Measurements from ENCODE around the gene CSF3.

CSF3 gene

DNA sequence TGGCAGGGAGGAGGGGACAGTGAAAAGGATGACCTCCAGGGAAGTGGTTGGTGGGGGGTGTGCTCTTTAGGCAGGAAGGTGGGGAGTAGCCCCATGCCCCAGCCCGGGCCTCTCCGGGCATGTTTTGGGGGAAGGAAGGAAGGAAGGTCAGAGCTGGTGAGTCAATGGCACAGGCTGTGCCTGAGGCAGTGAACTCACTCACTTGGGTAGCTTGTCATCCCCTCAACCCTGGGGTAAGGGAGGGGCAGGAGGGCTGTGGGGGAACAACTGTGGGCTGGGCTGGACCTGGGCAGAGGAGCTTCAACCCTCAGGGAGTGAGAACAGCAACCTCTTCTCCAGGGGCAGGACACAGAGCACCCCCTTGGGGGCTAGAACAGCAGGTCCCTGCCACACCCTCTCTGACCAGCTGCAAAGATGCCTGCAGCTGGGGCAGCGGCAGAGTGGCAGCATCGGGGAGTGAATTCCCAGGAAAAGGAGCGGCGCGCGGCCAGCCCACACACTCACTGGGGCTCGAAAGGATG lies 6.3 kb downstream of the CSF3 start:
- DNase-seq (ENCODE audit: low read depth, low spot score), result no peak
- no peak overlapping the region for H3K4me3 ChIP-seq (ENCODE audit: low read length)

DNA sequence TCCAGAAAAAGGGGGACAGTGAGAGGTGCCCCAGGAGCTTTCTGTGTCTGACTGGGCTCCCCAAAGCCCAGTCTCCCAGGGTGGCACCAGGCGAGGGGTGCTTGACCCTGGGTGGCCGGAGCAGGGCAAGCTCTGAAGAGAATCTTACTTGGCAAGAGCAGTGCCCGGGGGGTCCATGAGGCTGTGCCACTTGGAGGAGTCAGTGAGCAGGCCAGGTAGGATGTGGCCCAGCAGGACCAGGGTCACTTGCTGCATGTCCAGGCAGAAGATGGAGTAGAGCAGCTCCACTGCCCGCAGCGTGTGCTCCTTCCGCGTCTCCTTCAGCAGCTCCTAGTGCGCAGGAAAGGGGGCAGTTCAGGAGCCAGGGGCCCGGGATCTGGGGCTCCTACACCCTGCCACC lies 7.3 kb downstream of the CSF3 start:
- H3K4me3 ChIP-seq (ENCODE audit: low read length), result no peak overlapping the region
- DNase-seq (ENCODE audit: low read depth, low spot score), result no peak

DNA sequence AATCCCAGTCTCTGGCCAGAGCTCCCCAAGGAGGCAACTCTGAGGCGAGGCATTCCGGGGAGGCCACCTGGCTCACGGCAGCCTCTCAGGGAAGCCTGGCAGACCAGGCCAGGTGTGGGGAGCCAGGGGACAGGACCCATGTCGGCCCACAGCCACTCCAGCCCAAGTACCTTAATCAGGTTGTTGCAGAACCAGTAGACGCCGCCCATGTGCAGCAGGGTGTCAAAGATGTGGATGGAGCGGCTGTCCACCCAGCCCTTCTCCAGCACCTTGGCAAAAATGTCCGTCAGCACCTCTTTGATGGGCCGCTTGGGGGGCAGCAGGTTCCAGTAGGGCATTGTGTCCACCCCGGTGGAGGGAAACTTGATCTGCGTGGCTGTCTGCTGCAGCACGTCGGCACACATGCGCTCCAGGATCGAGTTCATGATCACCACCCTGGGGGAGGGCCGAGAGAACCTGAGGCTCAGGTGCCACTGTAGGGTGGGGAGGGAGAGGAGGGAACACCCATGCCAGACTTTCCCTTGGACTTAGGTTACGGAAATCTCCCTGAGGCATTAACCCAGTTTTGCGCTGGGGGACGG lies 7.8 kb downstream of the CSF3 start:
- no peak for DNase-seq (ENCODE audit: low read depth, low spot score)

DNA sequence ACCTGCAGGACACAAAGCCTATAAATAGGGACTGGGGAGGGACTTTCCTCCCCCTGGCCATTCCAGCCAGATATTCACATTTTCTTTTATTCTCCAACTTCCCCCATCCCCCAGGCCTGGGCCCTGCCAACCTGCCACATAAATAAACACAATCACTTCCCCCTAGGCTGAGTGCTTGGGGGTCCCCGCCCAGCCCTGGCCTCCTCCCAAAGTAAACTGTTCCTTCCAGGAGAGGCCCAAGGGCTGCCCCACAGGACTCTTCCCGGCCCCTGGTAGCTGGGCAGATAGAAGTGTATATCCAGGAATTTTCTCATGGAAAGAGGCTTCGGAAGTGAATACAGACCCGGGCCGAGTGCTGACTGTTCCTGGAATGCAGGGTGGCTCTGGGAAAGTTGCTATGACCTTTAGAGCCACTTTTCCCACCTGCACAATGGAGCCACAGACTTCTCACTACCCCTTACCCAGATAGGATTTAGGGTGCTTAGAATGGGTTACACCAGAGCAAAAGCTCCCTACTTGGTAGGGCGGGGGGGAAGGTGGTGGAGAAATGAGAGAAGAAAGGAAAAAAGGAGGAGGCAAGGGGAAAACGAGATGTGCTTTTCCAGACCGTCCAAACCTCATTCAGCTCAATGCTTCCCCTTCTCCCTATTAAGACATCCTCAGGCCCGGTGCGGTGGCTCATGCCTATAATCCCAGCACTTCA lies 8.5 kb downstream of the CSF3 start:
- no peak overlapping the region for H3K4me3 ChIP-seq (ENCODE audit: low read length)
- no peak for DNase-seq (ENCODE audit: low read depth, low spot score)

More for the DNA sequence above, 7.8 kb downstream of the CSF3 start:
- no peak overlapping the region for H3K4me3 ChIP-seq (ENCODE audit: low read length)

DNA sequence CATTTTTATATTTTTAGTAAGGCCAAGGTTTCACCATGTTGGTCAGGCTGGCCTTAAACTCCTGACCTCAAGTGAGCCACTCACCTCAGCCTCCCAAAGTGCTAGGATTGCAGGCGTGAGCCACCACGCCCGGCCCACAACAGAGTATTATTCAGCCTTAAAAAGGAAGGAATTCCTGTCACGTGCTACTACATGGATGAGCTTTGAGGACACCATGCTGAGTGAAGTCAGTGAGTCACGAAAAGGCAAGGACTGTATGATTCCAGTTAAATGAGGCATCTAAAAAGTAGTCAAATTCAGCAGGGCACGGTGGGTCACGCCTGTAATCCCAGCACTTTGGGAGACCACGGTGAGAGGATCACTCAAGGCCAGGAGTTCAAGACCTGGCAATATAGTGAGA lies 9.7 kb downstream of the CSF3 start:
- no peak for DNase-seq (ENCODE audit: low read depth, low spot score)
- no peak overlapping the region for H3K4me3 ChIP-seq (ENCODE audit: low read length)

DNA sequence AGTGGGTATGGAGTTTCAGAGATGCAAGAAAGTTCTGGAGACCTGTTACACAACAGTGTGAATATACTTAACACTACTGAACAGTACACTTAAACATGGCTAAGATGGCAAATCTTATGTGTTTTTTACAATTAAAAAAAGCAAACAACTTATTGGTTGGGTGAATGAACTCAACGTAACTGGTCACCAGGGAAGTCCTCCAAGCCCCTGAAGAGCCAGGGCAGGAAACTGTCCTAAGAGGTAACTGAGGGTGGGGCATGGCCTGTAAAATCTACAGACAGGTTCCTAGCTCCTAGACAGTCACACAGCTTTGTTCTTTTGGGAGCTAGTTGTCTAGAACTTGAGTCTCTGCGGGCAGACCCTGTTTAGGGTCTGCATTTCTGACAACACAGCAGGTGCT lies 10.3 kb downstream of the CSF3 start:
- no peak for DNase-seq (ENCODE audit: low read depth, low spot score)
- no peak overlapping the region for H3K4me3 ChIP-seq (ENCODE audit: low read length)

DNA sequence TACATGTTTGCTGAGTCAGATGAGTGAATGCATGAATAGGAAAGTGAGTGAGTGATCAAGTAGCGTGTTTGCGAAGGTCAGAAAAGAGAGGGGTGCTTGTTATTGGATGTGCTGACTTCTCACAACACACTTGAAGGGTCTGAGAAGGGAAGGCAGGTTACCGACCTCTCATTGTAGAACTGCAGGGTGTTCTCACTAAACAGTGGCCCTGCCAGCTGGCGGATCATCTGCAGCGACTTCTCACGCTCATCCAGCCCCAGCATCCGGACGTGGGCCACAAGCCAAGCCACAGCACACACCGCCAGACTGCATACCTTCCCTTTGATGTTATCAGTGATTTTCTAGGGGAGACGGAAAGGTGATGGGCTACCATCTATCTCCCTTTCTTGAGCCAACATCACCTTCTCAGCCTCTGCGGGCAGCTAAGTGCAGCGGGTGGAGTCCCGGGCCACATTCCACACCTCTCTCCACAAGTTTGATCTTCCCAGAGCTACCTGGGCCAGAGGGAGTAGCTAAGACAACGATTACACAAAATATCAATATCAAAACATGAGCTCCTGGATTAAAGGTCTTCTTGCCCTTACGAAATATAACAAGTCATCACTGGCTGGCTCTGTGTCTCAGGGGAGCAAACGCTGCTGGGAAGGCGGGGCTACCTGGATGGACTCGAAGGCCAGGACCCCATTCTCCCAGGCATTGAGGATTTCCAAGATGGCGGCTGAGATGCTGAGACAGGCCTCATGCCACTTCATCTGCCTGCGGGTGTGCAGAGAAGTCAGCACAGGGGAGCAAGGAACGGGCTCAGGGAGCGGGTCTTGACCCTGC lies 11.0 kb downstream of the CSF3 start:
- H3K4me3 ChIP-seq (ENCODE audit: low read length), result no peak overlapping the region
- DNase-seq (ENCODE audit: low read depth, low spot score), result peak; percentile 79

DNA sequence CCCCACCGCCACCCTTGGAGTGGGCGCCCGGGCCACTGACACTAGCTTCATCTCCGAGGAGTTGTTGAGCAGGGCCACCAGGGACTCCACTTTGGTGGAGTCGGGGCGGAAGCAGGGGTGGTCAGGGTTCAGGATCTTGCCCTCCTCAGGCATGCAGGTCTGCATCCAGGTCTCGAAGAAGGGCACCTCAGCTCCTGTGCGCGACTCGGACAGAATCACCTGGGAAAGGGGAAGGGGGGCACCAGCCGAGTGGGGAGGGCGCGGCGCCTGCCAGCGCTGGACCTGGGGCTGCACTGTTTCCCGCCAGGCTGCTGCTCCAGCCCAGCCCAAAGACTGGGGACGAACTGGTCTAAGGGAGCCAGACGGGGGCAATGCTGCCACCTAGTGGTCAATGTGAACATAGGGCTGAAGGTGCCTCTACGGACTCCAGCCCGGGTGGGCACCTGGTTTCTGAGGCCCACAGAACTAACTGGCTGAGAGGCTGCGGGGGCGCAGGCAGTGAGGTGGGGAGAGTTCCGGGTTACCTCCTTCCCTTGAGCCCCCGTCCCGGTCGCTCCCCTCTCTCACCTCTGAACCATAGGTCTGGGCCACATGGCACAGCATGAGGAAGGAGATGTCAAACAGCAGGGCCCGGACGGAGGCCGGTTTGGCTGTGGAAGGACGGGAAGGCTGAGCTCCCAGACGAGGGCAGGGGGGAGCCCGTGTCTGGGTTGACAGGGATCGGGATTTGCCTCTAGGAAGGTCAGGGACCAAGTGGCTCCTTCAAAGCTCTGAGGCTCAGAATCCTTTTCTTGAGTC lies 11.8 kb downstream of the CSF3 start:
- no peak overlapping the region for H3K4me3 ChIP-seq (ENCODE audit: low read length)
- DNase-seq (ENCODE audit: low read depth, low spot score), result peak; percentile 48

DNA sequence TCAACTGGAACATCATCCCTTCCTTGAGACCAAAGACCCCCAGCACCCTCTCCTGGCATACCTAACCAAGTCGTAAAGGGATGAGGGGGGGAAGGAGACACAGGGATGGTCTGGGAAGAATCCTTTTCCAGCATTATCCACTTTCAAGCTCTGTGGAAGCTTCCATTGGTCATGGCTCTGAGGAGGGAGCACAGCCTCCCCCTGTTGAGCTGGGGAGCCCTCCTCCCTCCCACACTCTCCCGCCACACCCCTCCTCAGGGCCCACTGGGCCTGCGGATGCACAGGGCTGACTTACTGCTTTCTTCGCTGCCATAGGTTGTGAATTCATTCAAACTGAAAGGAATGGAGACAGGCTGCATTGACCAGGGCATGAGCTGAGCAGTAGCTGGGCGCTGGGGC lies 12.4 kb downstream of the CSF3 start:
- DNase-seq (ENCODE audit: low read depth, low spot score), result no peak

DNA sequence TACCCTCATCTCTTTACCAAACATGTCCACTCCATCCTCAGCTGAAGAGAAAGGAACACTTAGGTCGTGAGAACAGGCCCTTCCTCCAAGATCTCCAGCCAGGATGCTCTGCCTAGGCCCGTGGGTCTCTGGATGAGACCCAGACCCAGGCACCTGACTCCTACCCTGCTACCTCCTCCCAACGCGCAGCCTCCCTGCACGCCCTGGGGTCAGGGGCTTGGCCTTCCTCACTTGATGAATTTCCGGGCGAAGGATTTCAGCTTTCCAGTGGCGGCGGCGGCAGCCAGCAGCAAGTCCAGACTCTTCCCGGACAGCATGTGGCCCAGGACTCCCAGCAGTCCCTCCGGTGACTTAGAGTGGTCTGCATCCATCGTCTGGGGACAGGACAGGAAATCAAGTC lies 13.4 kb downstream of the CSF3 start:
- DNase-seq (ENCODE audit: low read depth, low spot score), result no peak

More for the DNA sequence above, 12.4 kb downstream of the CSF3 start:
- no peak overlapping the region for H3K4me3 ChIP-seq (ENCODE audit: low read length)

DNA sequence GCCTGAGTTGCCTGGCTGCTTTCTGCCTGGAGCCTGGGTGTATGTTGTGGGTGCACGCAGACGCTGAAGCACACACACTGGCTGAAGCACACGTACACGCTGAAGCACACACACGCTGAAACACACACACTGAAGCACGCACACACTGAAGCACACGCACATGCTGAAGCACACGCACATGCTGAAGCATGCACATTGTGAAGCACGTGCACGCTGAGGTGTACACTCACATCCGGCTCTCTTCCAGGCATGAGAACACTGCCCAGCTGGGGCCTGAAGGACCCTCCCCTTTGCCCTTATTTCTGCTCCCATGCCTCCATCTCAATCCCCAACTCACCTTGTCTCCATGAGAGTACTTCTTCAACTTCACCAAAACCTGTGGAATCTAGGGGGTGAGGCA lies 16.5 kb downstream of the CSF3 start:
- DNase-seq (ENCODE audit: low read depth, low spot score), result no peak
- H3K4me3 ChIP-seq (ENCODE audit: low read length), result no peak overlapping the region

More for the DNA sequence above, 13.4 kb downstream of the CSF3 start:
- no peak overlapping the region for H3K4me3 ChIP-seq (ENCODE audit: low read length)

DNA sequence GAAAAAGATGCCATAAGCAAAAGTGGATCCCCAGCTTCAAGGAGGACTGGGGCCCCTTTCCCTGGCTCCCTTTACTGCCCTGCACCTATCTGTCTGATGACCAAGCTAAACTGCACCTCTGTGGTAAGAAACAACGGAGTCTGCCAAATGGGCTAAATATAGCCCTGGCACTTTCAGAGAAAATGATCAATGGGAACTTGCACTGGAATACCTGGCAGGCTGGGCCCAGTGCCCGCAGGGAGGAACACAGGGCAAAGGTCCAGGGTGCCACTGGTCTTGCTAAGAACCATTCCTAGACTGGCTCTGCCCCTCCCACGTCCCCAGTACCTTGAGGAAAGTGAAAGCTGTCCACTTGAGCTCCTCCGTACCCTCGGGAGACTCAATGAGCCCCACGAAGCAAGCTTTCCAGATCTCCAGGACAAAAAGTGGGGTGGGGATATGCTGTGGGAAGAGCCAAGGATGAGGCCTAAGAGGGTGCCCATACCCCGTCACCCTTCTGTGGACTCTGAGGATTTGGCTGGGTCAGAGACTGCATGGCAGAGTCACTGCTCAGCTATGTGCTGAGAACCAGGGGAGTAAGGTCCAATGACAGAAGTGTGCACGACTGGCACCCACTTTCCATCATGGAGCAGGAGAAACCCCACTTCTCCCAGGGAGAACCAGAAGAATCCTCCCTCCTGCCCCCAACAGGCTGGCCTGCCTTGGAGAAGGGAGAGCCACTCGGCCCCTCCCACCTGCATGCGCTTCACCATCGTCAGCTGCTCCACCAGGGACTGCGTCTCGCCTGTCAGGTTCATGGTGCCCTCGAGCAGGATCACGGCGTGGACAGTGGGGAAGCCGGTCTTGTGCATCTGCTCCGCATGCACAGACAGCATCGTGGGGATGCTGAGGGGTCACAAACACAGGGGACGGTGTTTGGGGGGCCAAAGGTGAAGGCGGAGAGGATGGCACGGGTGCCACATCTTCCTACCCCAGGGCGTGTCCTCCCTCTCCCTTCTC lies 17.4 kb downstream of the CSF3 start:
- H3K4me3 ChIP-seq (ENCODE audit: low read length), result no peak overlapping the region
- DNase-seq (ENCODE audit: low read depth, low spot score), result no peak

DNA sequence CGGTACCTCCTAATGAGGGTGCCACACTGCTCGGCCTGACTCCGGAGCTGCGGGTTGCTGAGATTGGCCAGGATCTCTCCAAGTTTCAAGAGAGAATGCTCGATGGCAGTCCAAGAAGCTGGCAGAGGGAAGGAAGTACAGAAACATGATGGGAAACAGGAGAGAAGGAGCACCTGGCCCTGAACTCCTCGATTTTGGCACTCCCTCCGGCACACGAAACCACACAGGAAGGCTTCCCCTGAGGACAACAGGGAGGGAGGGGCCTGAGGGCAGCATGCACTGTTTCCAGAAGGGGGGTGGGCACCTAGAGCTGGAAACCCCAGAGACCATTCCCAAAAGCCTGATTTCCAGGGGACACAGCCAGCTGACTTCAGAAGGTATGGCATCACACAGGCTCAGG lies 18.1 kb downstream of the CSF3 start:
- no peak for DNase-seq (ENCODE audit: low read depth, low spot score)

DNA sequence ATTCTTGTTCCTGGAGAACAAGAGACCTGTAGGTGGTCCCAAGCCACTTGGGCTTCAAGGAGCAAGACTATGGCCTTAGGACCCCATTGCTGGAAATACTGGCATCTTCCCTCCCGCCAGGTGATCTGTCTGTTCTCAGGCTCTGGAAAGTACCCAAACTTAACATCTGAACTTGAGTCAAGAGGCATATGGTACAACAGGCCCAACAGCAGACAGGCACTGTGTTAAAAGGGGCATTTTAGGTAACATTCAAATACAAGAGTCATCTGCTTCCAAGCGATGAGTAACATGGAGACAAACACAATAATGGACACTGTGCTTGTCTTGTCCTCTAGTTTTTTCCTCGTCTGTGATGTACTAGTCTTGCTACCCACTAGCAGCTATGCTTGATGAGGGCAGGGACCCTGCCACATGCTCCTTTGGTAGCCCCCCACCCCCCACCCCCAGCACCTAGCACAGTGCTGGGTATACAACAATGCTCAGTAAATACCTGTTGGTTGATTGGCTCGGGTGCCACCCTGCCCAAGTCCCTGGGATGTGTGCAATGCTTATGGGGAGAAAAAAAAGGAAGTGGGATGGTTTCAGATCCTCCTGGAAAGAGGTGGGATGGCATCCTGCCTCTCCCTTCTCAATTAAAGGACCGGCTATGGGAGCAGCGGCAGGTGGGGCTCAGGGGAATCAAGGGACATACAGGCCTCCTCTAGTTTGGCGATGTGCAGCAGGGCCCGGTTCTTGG lies 19.4 kb downstream of the CSF3 start:
- H3K4me3 ChIP-seq (ENCODE audit: low read length), result no peak overlapping the region
- no peak for DNase-seq (ENCODE audit: low read depth, low spot score)

More for the DNA sequence above, 18.1 kb downstream of the CSF3 start:
- H3K4me3 ChIP-seq (ENCODE audit: low read length), result no peak overlapping the region

DNA sequence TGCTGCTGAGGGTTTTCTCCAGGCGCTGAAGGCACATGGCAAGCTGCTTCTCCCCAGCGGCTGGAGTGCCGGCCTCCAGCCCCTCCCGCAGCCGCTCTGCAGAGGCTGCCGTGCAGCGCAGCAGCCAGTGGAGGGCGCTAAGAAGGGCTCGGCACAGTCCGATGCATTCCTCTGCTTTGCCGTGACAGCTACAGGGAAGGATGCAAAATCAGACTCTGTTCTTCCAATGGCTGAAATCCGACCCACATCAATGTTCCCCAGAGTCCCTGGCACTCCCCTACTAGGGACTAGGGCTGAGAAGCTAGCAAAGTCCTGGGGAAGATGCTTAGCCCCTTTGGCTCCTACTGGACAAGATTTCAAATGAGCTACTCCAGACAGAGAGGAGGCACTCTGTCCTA lies 19.9 kb downstream of the CSF3 start:
- no peak overlapping the region for H3K4me3 ChIP-seq (ENCODE audit: low read length)
- DNase-seq (ENCODE audit: low read depth, low spot score), result no peak

DNA sequence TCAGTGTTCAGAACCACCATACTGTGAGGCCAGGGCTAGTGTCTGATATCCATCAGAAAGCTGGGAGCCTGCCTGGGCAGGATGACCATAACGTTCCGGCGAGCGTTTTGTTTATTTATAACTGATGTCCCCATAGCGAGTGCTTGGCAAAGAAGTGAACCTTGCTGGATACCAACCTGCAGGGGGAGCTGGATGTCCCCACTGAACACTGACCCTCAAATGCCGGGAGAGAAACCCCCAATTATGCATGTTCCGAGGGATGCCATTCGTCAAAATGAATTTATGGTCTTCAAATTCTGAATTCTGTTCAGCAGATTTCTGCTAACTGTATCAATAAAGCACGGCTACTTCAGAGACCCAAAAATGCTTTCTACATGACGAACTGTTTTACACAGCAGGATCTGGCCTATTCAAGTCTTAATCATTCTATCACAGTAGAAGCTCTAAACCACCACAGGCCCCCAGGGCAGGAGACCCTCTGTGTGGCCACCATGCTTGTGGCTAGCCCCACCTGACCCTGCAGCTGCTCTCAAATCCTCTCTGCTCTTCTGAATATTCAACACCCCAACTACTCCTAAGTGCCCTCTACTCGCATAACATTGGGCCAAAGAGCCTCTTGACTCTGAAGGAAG lies 23.8 kb downstream of the CSF3 start:
- H3K4me3 ChIP-seq (ENCODE audit: low read length), result no peak overlapping the region
- no peak for DNase-seq (ENCODE audit: low read depth, low spot score)

DNA sequence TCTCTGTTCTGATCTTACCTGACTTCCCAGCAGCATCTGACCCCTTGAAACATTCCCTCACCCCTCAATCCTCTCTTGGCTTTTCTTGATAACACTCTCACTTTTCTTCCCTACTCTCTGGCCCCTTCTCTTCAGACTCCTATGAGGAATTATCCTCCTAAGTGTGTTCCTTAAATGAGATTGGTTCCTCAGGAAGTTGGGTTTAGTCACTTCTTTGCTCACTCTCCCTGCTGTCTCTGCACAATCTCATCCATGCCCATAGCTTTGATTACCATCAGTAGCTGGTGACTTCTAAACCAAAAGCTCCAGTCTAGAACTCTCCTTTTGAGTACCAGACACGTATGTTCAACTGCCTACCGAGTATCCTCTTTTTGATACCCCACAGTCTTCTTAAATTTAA lies 26.0 kb downstream of the CSF3 start:
- DNase-seq (ENCODE audit: low read depth, low spot score), result no peak
- no peak overlapping the region for H3K4me3 ChIP-seq (ENCODE audit: low read length)

Measured in Jurkat, Clone E6-1 (cell line).